HG02885 (cell line): Measurements from ENCODE around the gene CHRND.

Source experiments
- ATAC-seq: cut with Tn5 transposase; IDR thresholded peaks from one replicate; pipeline ENCODE4 v1.9.1; 2021; ENCODE audit warnings: mild to moderate bottlenecking; ENCODE audit not compliant: unreplicated experiment, poor library complexity

CHRND gene

GRCh38 chr2:232540441-232541041 is 14.6 kb downstream of the CHRND start:
- no peak for ATAC-seq

DNA sequence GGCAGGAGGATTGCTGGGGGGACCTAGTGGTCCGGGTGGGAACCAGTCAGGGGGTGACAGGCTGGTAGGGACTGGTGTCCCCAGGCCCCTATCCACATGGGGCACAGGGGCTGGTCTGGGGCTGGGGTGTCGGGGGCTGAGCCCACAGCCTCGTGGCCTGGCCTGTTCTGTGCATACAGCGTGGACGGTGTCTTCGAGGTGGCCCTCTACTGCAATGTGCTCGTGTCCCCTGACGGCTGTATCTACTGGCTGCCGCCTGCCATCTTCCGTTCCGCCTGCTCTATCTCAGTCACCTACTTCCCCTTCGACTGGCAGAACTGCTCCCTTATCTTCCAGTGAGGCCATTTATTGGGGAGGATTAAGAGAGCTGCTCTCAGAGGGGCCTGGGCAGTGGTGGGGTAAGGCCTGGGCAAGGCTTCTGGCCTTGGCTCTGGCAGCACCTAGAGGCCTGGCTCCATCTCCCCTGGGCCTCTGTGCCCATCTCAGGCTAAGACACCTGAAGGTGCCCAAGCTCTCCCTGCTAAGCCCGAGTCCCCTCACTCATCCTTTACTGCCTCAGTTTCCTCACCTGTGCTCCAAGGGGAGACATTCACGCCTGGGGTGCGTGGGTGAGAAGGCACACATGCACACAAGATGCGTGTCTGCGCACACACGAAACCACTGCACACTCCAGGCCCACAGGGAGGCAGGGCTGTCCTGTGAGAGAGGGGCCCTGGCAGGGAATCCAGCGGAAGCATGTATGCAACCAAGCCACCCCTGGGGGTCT is 15.4 kb downstream of the CHRND start:
- no peak for ATAC-seq

- ATAC-seq, result no peak
These were observed 16.2 kb downstream of the CHRND start for GRCh38 chr2:232541961-232542714.

- no peak for ATAC-seq
These were observed 16.9 kb downstream of the CHRND start for GRCh38 chr2:232542715-232543467.

DNA sequence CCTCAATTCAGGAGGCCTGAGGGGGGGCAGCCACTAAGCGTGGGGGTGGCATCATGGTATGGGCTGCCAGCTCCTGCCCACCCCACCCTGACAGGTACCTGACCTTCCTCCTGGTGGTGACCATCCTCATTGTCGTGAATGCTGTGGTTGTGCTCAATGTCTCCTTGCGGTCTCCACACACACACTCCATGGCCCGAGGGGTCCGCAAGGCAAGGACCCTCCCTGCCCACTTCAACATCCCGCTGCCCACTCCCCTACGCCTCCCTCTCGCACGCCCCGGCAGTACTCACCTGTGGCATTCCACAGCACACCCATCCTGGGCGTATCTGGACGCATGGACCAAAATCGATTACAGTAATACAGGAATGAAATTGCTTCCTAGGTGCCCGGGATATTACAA is 17.5 kb downstream of the CHRND start:
- no peak for ATAC-seq

DNA sequence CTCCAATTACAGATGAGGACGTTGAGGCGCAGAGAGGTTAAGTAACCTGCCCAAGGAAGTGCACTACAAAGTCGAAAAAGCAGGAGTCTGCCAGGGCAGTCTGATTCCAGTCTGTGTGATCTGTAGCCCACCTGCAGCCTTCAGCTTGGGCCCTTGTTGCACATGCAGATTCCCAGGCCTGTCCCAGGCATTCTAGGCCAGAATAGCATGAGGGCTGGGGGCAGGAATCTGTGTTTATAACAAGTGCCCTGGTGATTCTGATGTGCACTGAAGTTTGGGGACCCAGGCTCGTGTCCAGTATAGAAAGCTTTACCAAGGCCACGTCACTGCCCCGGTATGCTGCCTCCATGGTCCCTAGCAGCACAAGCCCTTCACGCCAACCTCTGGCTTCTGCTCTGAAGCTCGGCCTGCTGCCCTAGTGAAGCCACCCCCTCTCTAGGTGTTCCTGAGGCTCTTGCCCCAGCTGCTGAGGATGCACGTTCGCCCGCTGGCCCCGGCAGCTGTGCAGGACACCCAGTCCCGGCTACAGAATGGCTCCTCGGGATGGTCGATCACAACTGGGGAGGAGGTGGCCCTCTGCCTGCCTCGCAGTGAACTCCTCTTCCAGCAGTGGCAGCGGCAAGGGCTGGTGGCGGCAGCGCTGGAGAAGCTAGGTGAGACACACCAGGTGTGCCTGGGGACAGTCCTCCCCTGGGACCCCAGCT is 18.1 kb downstream of the CHRND start:
- ATAC-seq, result no peak

- no peak for ATAC-seq
These were observed 18.7 kb downstream of the CHRND start for GRCh38 chr2:232544674-232545073.

- no peak for ATAC-seq
These were observed 19.8 kb downstream of the CHRND start for GRCh38 chr2:232545511-232546375.

DNA sequence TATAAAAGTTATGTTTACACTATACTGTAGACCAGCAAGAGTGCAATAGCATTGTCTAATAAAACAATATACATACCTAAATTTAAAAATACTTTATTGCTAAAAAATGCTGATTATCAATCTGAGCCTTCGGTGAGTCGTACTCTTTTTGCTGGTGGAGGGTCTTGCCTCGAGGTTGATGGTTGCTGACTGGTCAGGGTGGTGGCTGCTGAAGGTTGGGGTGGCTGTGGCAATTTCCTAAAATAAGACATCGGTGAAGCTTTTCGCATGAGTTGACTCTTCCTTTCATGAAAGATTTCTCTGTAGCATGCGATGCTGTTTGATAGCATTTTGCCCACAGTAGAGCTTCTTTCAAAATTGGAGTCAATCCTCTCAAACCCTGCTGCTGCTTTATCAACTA is 22.0 kb downstream of the CHRND start:
- no peak for ATAC-seq

DNA sequence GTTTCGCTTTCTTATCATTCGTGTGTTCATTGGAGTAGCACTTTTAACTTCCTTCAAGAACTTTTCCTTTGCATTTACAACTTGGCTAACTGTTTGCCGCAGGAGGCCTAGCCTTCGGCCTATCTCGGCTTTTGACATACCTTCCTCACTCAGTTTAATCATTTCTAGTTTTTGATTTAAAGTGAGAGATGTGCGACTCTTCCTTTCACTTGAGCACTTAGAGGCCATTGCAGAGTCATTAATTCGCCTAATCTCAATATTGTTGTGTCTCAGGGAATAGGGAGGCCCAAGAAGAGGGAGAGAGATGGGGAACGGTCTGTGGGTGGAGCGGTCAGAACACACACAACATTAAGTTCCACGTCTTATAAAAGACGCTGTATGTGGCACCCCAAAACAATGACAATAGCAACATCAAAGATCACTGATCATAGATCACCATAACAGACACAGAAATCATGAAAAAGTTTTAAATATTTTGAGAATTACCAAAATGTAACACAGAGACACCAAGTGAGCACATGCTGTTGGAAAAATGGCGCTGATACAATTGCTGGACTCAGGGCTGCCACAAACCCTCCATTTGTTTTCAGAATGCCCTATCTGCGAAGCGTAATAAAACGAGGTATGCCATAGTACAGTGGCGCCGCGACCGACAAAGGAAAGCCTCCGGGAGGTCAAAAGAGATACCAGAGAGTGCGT is 23.8 kb downstream of the CHRND start:
- no peak for ATAC-seq

DNA sequence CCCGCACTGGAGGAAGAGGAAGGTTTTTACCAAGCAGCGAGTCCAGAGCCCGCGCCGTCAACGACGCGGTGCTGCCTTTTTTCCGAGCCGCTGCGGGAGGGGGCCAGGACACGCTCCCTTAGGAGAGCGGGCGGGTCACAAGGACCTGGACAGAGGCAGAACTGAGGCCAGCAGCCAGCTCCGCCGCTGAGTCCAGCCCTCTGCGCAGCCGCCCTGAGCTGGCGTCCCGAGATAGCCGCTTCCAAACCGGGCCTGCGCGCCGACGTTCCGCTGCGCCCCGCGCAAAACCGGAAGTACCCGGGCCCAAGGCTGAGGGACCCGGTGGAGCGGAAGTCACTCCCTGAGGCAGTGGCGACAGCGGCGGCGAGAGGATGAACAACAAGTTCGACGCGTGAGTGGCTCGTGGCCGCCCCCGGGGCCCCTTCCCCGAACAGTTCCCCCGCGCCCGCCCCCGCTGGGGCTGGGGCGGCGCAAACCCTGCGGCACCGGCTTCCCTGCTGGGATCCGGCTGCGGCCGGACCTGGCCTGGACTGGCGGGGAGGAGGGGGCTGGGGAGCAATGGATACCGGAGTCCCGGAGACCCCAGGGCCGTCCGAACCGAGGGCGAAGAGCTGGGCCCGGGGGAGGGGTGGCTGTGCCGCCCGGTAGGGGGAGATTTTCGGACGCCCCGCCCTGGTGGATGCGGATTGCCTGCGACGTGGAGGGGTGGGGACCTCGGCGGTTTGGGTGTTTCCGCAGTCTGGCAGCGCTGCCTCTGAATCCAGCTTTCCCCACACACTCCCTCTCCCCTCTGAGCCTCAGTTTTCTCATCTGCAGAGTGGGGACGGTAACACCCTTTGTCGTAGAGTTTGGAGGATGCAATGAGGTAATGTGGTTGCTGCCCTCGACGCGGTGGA is 24.6 kb downstream of the CHRND start, which contains the start of the genes EIF4E2 and TIGD1:
EIF4E2 (plus strand) TSS at position 336 of the 896 bp plus-strand sequence; CDS start at position 372, 36 bp downstream.
TIGD1 (minus strand) TSS at position 204 of the 896 bp plus-strand sequence. CDS start 675 bp downstream, outside the sequence.
- peak; percentile 92 for ATAC-seq

DNA sequence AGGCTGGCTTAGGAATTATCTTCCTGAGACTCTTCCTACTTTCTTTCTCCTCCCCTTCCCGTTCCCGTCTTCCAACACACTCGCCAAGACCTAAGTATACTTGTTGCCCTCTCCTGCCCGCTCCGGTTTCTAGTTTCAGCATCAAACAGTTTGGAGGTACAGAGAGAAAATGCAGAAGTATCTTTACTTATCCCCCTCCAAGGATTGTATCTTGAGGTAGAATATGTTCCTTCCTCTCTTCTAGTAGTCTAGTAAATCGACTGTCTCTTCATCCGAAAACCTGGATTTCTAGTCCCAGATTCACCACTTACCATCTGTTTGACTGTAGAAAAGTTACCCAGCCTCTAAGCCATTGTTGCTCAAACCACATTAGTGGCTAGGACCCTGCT is 25.3 kb downstream of the CHRND start:
- no peak for ATAC-seq

- no peak for ATAC-seq
These were observed 25.8 kb downstream of the CHRND start for GRCh38 chr2:232551776-232552175.

GRCh38 chr2:232556426-232556825 is 30.5 kb downstream of the CHRND start:
- no peak for ATAC-seq

DNA sequence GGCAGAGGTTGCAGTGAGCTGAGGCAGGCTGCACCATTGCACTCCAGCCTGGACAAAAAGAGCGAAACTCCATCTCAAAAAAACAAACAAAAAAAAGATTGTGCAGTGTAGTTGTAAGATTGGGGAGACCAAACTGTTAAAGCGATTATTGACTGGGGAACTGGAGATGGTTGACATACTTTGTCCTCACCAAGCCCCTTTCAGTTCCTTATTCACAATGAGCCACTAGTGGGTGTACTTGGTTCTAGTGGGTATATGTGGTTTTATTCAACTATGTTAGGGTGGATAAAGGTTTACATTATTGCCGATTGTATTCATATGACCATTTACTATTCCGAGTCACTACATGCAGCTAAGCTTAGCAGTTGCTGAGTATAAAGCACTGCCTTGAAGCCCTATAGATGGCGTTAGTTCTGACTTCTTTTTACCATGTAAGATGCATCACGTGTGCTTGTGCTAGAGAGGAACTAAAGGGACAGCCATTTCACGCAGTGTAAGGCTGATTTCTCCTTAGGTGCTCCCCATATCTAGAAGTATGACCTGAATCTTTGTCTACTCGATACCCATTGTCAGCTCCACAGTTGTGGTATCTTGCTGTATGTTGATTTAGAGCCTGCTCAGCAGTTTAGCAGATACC is 36.7 kb downstream of the CHRND start:
- no peak for ATAC-seq

- no peak for ATAC-seq
These were observed 37.6 kb downstream of the CHRND start for GRCh38 chr2:232563580-232563979.

- ATAC-seq, result no peak
These were observed 41.8 kb downstream of the CHRND start for GRCh38 chr2:232567721-232568120.
